Measurements from ENCODE around the gene KIAA0232. TPM values are rescaled to one million over a fixed set of nuclear protein-coding genes. Genes with fewer than 3 reads are reported as not detected.
A peak's percentile ranks its signal among the peaks of the same experiment; 100 is the strongest.
"Not testable (repeated sequence)": the region's sequence is repeated elsewhere in the genome, so short reads cannot be mapped to it uniquely, and the experiment has no call there.

Gene KIAA0232
- total and polyA plus RNA-seq, 2 experiments from 2014 or later, result 20.6 to 21.7 TPM

DNA sequence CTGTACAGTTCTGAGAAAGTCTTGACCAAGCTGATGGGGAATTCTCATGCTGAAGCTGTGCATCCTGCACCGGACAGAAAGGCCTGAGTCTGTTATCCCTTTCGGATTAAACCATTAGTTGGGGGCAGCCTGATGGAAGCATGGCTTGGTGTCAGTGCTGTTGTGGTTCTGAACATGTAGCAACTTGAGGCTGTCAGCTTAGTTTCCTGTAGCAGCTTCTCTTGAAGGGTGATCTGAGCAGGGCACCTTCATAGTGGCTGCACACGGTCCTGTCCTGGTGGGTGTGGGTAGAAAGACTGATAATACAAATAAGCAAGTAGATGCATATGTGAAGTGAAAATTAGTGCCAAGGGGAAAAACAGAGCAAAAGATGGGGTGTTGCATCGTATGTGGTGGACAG, 11.7 kb downstream of the KIAA0232 start:
- no peak for TF ChIP-seq EZH2phosphoT487 (IDR thresholded peaks at IDR 0.05; ENCODE audit: insufficient read depth, low read depth)
- Histone ChIP-seq H3F3A (ENCODE audit: insufficient read depth) (peaks cover 30% of the 10 kb centered on the region), H3K4me2 (ENCODE audit: unreplicated experiment) (no peak overlapping the region), H3K36me3 (ENCODE audit: low read depth) (no peaks in the 10 kb centered on the region), H3K4me1 (ENCODE audit: insufficient read depth) (peaks cover 36% of the 10 kb centered on the region), H3K27me3 (replicated peaks; ENCODE audit: insufficient read depth) (no peaks in the 10 kb centered on the region), H3K4me3 (no peak overlapping the region), H3K79me2 (ENCODE audit: insufficient read depth) (peaks cover 99% of the 10 kb centered on the region), H3K27ac (no peak overlapping the region), H4K20me1 (ENCODE audit: insufficient read depth) (0 out of 2 replicates have a peak, but pooled peaks cover under 1% of the 10 kb centered on the region), H3K9ac (no peak overlapping the region), H2AFZ (no peak overlapping the region), H3K9me3 (ENCODE audit: low read depth) (no peaks in the 10 kb centered on the region), H3K9me2 (ENCODE audit: insufficient read depth) (no peaks in the 10 kb centered on the region)
- in situ Hi-C loops (cut with MboI), result no loop called here
- WGBS, 2 experiments (ENCODE audit: low coverage in 1 of 2, low lambda C conversion rate in 2 of 2, missing lambda C conversion rate in 2 of 2), result 96 to 98% methylated on average over 4 of the region's 4 CpGs
- no peak for DNase-seq

DNA sequence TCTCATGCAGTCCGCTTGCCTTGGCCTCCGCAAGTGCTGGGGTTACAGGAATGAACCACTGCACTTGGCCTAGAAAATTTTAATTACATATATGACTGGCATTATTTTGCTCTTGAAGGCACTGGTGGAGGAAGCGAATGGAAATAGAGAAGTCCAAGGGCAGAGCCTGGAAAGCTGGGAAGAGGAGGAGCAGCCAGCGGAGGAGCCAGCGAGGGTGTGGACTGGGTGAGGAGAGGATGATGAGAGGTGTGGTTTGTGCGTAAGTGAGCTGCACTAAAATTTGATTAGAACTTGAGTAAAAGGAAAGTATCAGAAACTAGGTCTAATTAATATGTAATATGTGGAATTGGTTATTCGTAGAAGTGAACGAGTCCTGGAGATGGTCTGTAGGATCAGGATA, 13.3 kb downstream of the KIAA0232 start:
- Histone ChIP-seq H3K9me2 (ENCODE audit: insufficient read depth) (no peaks in the 10 kb centered on the region), H3K4me3 (no peak overlapping the region), H3K9me3 (ENCODE audit: low read depth) (no peaks in the 10 kb centered on the region), H3F3A (ENCODE audit: insufficient read depth) (peaks cover 30% of the 10 kb centered on the region), H3K4me2 (ENCODE audit: unreplicated experiment) (no peak overlapping the region), H3K79me2 (ENCODE audit: insufficient read depth) (peaks cover 99% of the 10 kb centered on the region), H3K27ac (no peak overlapping the region), H3K36me3 (ENCODE audit: low read depth) (no peaks in the 10 kb centered on the region), H3K27me3 (replicated peaks; ENCODE audit: insufficient read depth) (no peaks in the 10 kb centered on the region), H3K4me1 (ENCODE audit: insufficient read depth) (peaks cover 36% of the 10 kb centered on the region), H4K20me1 (ENCODE audit: insufficient read depth) (0 out of 2 replicates have a peak, but pooled peaks cover 3% of the 10 kb centered on the region), H3K9ac (no peak overlapping the region), H2AFZ (no peak overlapping the region)
- 96 to 97% methylated on average over 8 of the region's 8 CpGs for WGBS, 2 experiments (ENCODE audit: low coverage in 1 of 2, low lambda C conversion rate in 2 of 2, missing lambda C conversion rate in 2 of 2)
- in situ Hi-C loops (cut with MboI), result no loop called here
- DNase-seq, result no peak
- TF ChIP-seq EZH2 (IDR thresholded peaks at IDR 0.05; ENCODE audit: insufficient read depth, poor library complexity, severe bottlenecking), result no peak
- TF ChIP-seq EZH2phosphoT487 (IDR thresholded peaks at IDR 0.05; ENCODE audit: insufficient read depth, low read depth), result no peak

DNA sequence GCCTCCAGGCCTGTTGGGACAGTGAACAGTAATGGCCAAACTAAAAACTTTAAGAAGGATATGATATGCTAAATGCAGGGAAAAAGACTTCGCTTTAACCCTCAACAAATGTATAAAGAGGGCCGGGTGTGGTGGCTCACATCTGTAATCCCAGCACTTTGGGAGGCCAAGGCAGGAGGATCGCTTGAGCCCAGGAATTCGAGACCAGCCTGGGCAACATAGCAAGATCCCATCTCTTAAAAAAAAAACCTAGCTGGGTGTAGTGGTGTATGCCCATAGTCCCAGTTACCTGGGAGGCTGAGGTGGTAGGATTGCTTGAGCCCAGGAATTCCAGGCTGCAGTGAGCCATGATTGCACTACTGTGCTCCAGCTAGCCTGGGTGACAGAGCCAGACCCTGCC, 14.8 kb downstream of the KIAA0232 start:
- H4K20me1 ChIP-seq (ENCODE audit: insufficient read depth); H3K9ac ChIP-seq; H3K9me3 ChIP-seq (ENCODE audit: low read depth); H2AFZ ChIP-seq; H3K27me3 ChIP-seq (replicated peaks; ENCODE audit: insufficient read depth); H3K36me3 ChIP-seq (ENCODE audit: low read depth); H3K4me3 ChIP-seq; DNase-seq; in situ Hi-C loops (cut with MboI); H3K4me2 ChIP-seq (ENCODE audit: unreplicated experiment); H3K9me2 ChIP-seq (ENCODE audit: insufficient read depth): not testable (repeated sequence)
- 99 to 100% methylated on average over 4 of the region's 4 CpGs for WGBS, 2 experiments (ENCODE audit: low coverage in 1 of 2, low lambda C conversion rate in 2 of 2, missing lambda C conversion rate in 2 of 2)
- peak overlapping the region; percentile 44 for H3K27ac ChIP-seq
- H3K79me2 ChIP-seq (ENCODE audit: insufficient read depth), result peaks cover 99% of the 10 kb centered on the region
- peaks cover 23% of the 10 kb centered on the region for H3F3A ChIP-seq (ENCODE audit: insufficient read depth)
- peaks cover 25% of the 10 kb centered on the region for H3K4me1 ChIP-seq (ENCODE audit: insufficient read depth)

DNA sequence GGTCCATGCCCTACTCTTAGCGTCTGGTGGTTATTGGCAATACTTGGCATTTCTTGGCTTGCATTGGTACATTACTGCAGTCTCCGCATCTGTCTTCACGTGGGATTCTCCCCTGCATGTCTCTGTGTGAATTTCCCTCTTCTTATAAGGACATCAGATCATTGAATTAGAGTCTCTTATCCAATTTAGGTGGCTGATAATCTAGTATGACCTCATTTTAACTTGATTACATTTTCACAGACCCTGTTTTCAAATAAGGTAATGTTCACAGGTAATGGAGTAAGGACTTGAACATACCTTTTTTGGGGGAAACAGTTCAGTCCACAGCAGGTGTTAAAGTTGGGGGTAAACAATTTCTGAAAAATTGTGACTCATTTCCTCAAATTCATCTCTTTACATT, 16.6 kb downstream of the KIAA0232 start:
- Histone ChIP-seq H3K27ac (no peak overlapping the region), H3K4me1 (ENCODE audit: insufficient read depth) (peaks cover 24% of the 10 kb centered on the region), H3K9me3 (ENCODE audit: low read depth) (no peaks in the 10 kb centered on the region), H3K36me3 (ENCODE audit: low read depth) (no peaks in the 10 kb centered on the region), H4K20me1 (ENCODE audit: insufficient read depth) (0 out of 2 replicates have a peak, but pooled peaks cover 3% of the 10 kb centered on the region), H2AFZ (no peak overlapping the region), H3F3A (ENCODE audit: insufficient read depth) (peaks cover 16% of the 10 kb centered on the region), H3K4me2 (ENCODE audit: unreplicated experiment) (no peak overlapping the region), H3K27me3 (replicated peaks; ENCODE audit: insufficient read depth) (no peaks in the 10 kb centered on the region), H3K4me3 (no peak overlapping the region), H3K79me2 (ENCODE audit: insufficient read depth) (peaks cover 99% of the 10 kb centered on the region), H3K9ac (no peak overlapping the region), H3K9me2 (ENCODE audit: insufficient read depth) (no peaks in the 10 kb centered on the region)
- in situ Hi-C loops (cut with MboI), result no loop called here
- DNase-seq, result no peak
- 48 to 58% methylated on average over 3 of the region's 3 CpGs for WGBS, 2 experiments (ENCODE audit: low coverage in 1 of 2, low lambda C conversion rate in 2 of 2, missing lambda C conversion rate in 2 of 2)
- TF ChIP-seq EZH2 (IDR thresholded peaks at IDR 0.05; ENCODE audit: insufficient read depth, poor library complexity, severe bottlenecking) (no peak), EZH2phosphoT487 (IDR thresholded peaks at IDR 0.05; ENCODE audit: insufficient read depth, low read depth) (no peak)

DNA sequence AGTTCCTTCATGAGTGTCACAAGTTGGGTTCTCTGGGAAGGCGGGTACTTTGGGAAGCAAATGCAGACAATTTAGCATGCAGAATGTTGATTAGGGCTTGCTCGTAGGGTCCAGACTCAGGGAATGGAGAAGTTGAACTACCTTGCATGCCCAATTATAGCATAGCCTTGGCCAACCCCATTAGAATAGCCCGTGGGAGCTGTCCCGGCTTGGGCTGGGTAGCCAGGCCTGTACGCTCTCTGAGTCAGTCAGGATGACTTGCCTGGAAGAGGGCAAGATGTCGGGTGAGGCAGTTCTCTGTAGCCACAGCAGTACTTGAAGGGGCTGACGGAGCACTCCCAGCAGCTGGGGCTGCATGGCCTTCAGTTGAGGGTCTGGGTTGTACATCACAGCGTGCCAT, 19.5 kb downstream of the KIAA0232 start:
- H3F3A ChIP-seq (ENCODE audit: insufficient read depth), result peaks cover 18% of the 10 kb centered on the region
- H3K4me3 ChIP-seq, result no peak overlapping the region
- no peak overlapping the region for H3K4me2 ChIP-seq (ENCODE audit: unreplicated experiment)
- 0 out of 2 replicates have a peak, but pooled peaks cover 6% of the 10 kb centered on the region for H4K20me1 ChIP-seq (ENCODE audit: insufficient read depth)
- peaks cover 31% of the 10 kb centered on the region for H3K4me1 ChIP-seq (ENCODE audit: insufficient read depth)
- H2AFZ ChIP-seq, result no peak overlapping the region
- H3K9ac ChIP-seq, result no peak overlapping the region
- no peaks in the 10 kb centered on the region for H3K27me3 ChIP-seq (replicated peaks; ENCODE audit: insufficient read depth)
- peaks cover 99% of the 10 kb centered on the region for H3K79me2 ChIP-seq (ENCODE audit: insufficient read depth)
- DNase-seq, result no peak
- WGBS, 2 experiments (ENCODE audit: low coverage in 1 of 2, low lambda C conversion rate in 2 of 2, missing lambda C conversion rate in 2 of 2), result 95 to 99% methylated on average over 8 of the region's 8 CpGs
- H3K9me3 ChIP-seq (ENCODE audit: low read depth), result no peaks in the 10 kb centered on the region
- in situ Hi-C loops (cut with MboI), result no loop called here
- TF ChIP-seq EZH2phosphoT487 (IDR thresholded peaks at IDR 0.05; ENCODE audit: insufficient read depth, low read depth), result no peak
- no peaks in the 10 kb centered on the region for H3K9me2 ChIP-seq (ENCODE audit: insufficient read depth)
- no peaks in the 10 kb centered on the region for H3K36me3 ChIP-seq (ENCODE audit: low read depth)
- H3K27ac ChIP-seq, result no peak overlapping the region

All from GM23248 (cell line).